ELF-1 (cell line): Measurements from ENCODE around the gene ABCB8.
"Not testable (repeated sequence)": the region's sequence is repeated elsewhere in the genome, so short reads cannot be mapped to it uniquely, and the experiment has no call there.

Experiments used
- DNase-seq: peaks from one replicate; pipeline ENCODE4 v3.0.0-alpha.2; 2016; ENCODE audit warnings: low read depth, low spot score

ABCB8 gene

DNA sequence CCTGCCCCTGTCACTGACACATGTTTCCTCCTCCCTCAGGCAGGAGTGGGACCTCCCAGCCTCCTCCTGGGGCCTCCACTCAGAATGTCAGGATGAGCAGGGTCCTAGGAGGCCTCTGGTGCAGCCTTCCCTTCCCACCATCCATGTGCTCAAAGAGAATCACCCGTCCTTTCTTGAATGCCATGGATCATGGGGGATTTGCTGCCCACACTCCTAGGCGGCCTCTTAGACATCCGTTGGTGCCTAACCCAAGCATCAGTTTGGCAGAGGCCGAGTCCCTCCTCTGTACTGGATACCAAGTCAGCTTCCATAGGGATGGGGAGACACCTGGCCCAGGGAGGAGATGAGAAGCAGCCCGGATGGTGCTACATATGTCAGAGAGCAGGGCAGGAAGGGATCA is 30.4 kb upstream of the ABCB8 start:
- no peak for DNase-seq

DNA sequence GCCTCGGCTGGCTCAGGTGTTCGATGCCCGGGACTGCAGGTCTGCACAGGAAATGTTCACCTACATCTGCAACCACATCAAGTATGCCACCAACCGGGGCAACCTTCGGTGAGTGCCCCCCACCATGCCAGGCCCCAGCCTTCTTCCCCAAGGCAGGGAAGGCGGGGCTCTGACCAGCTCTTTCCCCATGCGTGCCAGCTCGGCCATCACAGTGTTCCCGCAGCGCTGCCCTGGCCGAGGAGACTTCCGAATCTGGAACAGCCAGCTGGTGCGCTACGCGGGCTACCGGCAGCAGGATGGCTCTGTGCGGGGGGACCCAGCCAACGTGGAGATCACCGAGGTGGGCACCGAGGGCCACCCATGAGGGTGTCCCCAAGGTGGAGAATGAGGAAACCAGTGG is 29.9 kb upstream of the ABCB8 start:
- no peak for DNase-seq

DNA sequence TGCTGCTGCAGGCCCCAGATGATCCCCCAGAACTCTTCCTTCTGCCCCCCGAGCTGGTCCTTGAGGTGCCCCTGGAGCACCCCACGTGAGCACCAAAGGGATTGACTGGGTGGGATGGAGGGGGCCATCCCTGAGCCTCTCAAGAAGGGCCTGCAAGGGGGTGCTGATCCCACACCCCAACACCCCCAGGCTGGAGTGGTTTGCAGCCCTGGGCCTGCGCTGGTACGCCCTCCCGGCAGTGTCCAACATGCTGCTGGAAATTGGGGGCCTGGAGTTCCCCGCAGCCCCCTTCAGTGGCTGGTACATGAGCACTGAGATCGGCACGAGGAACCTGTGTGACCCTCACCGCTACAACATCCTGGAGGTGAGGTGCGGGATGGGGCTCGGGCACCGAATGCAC is 29.2 kb upstream of the ABCB8 start:
- no peak for DNase-seq

DNA sequence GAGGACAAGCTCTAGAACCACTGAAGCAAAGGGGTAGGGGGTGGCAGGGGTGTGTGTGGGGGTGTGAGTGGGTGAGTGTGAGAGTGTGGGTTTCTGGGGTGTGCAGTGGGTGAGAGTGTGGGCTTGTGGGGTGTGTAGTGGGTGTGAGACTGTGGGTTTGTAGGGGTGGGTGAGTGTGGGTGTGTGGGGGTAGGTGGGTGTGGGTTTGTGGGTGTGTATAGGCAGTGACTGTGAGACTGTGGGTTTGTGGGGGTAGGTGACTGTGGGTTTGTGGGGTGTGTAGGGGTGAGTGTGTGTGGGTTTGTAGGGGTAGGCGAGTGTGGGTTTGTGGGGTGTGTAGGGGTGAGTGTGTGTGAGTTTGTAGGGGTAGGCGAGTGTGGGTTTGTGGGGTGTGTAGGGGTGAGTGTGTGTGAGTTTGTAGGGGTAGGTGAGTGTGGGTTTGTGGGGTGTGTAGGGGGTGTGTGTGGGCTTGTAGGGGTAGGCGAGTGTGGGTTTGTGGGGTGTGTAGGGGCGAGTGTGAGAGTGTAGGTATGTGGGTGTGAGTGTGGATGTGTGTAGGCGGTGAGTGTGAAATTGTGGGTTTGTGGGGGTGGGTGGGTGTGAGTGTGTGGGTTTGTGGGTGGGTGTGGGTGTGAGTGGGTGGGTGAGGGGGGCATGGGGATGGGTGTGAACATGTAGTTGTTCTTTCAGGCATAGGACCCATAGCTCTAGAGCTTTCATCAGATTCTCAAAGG is 28.6 kb upstream of the ABCB8 start:
- DNase-seq = no peak

DNA sequence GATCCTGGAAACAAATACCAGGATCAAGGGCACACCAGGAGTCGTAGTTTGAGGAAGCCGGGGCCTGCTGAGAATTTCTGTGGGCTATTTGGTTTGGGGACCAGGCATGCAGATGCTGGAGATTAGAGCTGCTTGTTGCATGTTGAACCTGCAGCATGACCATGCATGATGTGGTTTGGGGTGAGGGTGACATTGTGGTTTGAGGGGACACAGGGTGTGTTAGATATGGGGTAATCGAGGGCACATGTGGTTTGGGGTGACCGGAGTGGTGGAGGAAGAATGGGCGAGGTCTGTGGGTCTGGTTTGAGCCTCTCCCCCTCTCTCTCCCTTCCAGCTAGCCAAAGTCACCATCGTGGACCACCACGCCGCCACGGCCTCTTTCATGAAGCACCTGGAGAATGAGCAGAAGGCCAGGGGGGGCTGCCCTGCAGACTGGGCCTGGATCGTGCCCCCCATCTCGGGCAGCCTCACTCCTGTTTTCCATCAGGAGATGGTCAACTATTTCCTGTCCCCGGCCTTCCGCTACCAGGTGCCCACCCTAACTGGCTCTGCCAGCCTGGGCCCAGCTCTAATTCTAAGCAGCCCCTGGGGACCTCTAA is 27.3 kb upstream of the ABCB8 start:
- no peak for DNase-seq

DNA sequence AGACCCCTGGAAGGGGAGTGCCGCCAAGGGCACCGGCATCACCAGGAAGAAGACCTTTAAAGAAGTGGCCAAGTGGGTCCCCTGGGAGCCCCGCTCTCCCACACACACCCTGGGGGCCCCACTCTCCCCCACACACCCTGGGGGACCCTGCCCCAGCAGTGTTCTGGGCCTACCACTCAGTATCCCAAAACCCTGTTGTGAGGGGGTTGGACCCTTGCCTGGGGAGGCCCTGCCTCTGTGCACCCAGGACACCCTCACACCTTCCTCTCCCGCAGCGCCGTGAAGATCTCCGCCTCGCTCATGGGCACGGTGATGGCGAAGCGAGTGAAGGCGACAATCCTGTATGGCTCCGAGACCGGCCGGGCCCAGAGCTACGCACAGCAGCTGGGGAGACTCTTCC is 26.7 kb upstream of the ABCB8 start:
- no peak for DNase-seq

DNA sequence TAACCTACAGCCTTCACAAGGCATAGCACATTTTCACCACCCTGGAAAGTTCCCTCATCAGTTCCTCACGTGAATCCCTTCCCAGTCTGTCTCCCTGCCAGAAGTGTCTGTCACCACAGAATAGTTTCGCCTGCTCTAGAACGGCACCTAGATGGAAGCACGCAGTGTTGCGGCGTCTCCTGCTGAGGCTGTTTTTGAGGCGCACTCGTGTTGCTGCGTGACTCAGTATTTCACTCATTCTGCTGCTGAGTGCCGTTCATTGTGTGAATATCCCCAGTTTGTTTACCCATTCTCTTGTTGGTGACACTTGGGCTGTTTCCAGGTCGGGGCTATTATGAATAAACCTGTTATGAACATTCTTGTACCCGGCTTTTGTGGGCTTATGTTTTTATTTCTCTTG is 24.7 kb upstream of the ABCB8 start:
- DNase-seq = no peak

DNA sequence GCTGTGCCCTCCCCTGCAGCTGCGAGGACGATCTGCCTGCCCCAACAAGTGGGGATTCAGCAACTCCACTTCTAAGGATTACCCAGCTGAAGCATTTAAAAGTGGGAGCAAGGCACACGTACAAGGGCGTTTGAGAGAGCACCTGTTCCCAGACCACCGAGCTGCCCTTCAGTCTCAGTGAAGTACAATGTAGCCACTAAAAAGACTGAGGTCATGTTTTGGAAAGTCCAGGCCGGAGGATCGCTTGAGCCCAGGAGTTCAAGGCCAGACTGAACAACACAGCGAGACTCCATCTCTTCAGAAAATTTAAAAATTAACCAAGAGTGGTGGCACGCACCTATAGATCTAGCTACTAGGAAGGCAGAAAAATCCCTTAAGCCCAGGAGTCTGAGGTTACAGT is 22.7 kb upstream of the ABCB8 start:
- no peak for DNase-seq

DNA sequence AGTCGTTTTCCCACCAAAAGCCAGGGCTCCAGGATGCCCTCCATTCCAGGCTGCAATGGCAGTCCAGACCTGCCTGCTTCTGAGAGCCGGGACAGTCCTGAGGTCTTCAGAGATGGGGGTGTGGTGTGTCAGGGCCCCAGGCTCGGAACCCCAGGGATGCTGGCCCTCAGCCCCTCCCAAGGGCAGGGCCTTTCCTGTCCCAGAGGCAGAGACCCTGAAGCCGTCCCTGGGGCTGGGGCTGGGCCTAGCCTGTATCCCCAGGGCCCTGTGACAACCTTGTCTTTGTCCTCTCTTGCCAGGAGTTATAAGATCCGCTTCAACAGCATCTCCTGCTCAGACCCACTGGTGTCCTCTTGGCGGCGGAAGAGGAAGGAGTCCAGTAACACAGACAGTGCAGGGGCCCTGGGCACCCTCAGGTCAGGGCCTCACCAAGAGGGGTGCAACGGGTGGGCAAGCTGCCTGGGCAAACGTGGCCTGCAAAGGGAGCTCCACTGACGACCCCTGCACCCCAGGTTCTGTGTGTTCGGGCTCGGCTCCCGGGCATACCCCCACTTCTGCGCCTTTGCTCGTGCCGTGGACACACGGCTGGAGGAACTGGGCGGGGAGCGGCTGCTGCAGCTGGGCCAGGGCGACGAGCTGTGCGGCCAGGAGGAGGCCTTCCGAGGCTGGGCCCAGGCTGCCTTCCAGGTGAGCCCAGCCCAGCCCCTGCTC is 21.5 kb upstream of the ABCB8 start:
- DNase-seq = no peak

DNA sequence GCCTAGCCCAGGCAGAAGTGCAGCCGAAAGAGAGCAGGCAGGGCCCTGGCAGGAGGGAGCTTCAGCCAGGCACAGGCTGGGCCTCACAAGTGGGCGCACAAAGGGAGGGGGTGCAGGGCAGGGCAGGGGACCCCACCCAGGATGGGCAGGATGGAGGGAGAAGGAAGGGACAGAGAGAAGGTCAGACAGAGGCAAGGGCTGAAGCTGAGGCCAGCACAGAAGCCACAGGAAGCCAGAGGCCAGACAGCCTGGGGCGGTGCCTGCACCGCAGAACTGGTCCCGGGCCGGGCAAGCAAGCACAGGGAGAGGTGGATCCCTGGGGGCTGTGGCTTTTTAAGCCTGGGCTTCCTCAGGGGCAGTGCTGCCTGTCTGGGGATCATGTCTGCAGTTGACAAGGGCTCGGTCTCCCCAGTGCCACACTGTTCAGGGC is 20.8 kb upstream of the ABCB8 start:
- DNase-seq = peak; percentile 81

DNA sequence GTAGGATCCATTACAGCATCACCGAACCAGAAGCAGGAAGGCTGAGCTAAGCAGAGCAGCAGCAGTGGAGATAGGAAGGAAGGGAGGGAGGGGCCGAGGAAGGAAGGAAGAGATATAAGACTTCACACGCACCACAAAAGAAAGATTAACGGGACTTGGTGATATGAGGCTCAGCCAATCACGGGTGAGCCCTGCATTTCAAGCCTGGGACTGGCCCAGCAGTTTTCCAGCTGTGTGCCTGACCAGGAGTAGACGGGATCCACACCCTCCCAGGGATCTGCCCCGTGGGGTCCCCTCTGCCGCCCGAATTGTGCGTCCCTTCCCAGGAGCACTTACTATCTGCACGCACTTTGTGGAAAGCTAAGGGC is 20.1 kb upstream of the ABCB8 start:
- DNase-seq = peak; percentile 72

DNA sequence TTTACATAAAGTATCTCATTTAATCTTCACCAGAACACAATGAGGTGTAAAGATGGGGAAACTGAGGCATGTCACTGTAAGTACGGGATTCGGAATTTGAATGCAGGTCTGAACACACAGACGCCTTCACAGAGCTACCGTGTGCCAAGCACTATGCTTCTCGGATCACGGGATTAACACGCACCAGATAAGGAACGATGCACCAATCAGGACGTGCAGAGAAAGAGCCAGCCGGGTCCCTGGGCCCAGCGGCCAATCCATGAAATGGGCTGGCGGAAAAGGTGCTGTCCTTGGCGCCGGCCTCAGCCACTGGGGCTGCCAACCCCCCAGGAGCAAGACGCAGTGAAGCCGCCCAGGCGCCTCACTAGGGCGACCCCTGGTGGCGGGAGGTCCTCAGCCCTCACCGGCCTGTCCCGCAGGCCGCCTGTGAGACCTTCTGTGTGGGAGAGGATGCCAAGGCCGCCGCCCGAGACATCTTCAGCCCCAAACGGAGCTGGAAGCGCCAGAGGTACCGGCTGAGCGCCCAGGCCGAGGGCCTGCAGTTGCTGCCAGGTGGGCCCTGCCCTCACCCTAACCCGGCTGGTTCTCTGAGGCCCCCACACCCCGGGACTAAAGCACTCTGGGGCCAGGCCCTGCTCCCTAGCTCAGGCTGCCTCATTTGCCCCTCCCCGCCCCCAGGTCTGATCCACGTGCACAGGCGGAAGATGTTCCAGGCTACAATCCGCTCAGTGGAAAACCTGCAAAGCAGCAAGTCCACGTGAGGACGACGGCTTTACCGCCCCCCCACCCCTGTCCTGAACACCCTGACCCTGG is 19.5 kb upstream of the ABCB8 start:
- peak; percentile 96 for DNase-seq

DNA sequence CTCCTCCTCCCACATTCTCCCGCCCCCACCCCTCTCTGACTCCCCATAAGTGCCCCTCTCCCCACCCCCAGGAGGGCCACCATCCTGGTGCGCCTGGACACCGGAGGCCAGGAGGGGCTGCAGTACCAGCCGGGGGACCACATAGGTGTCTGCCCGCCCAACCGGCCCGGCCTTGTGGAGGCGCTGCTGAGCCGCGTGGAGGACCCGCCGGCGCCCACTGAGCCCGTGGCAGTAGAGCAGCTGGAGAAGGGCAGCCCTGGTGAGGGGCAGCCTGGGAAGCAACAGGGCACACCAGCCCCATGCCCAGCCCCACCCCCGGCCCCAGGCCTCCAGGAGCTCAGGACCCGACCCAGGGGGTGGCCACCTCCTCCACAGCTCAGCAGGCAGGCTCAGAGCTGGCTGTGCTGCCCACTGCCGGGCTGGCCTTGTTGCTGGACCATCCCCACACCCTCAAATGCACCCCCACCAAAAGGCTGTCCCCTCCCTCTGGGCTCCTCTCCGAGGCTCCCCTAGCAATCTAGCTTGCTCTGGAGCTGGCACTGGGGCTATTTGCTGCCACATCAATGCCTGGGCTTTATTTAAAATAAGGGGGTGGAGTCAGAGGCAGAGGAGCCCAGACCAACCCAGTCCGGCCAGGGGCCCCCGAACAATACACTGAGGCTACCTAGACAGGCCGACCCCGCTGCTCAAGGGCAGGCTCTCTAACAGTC is 18.8 kb upstream of the ABCB8 start:
- DNase-seq = peak; percentile 60

DNA sequence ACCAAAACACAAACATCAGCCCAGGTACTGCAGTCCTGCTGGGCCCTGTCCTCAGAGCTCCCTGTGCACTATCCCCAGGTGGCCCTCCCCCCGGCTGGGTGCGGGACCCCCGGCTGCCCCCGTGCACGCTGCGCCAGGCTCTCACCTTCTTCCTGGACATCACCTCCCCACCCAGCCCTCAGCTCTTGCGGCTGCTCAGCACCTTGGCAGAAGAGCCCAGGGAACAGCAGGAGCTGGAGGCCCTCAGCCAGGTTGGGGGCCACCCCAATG is 18.3 kb upstream of the ABCB8 start:
- DNase-seq = no peak

DNA sequence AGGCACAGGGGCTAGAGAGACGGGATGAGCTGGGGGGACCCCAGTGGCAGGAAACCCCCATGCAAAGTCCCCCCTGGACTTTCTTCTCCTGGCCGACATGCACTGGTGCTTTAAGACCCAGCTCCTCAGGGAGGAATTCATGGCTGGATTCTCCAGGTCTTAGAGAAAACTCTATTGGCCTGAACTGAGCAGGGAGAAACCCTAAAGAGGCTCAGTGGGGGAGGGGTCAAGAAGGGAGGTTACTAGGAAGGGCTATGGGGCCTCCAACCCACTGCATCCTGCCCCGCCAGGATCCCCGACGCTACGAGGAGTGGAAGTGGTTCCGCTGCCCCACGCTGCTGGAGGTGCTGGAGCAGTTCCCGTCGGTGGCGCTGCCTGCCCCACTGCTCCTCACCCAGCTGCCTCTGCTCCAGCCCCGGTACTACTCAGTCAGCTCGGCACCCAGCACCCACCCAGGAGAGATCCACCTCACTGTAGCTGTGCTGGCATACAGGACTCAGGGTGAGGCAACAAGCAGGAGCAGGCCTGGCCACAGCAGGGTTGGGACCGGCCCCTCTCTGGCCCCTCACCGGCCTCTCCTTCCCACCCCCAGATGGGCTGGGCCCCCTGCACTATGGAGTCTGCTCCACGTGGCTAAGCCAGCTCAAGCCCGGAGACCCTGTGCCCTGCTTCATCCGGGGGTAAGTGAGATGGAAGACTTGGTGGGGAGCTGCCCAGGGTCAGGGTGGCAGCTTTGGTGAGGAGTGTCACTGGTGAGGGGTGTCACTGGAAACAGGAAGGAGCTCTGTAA is 17.7 kb upstream of the ABCB8 start:
- peak; percentile 77 for DNase-seq

DNA sequence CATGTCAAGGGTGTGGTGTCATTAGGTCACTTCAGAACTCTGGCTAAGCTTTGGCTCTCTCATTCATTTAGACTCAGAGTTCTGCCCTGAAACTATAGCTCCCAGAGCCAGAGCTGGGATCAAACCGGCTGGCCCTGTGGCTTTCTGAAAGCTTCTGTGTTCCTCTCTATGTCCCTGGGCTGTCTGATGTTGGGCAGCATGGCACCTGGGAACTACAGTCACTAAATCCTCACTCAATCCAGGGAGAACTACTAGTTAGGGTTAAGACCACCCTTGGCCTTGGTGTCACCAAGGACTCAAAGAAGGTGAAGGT is 17.2 kb upstream of the ABCB8 start:
- DNase-seq = no peak

DNA sequence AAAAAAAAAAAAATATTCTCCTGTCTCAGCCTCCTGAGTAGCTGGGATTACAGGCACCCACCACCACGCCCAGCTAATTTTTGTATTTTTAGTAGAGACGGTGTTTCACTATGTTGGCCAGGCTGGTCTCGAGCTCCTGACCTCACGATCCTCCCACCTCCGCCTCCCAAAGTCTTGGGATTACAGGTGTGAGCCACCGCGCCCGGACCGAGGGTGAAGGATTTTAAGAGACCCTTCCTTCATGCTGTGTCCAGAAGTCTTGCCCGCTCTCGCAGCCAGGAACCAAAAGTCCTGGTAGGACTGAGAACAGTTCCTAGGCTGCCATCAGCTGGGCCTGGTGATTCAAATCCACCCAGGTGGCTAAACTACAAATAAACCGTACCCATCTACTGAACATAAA is 16.6 kb upstream of the ABCB8 start:
- DNase-seq = not testable (repeated sequence)

DNA sequence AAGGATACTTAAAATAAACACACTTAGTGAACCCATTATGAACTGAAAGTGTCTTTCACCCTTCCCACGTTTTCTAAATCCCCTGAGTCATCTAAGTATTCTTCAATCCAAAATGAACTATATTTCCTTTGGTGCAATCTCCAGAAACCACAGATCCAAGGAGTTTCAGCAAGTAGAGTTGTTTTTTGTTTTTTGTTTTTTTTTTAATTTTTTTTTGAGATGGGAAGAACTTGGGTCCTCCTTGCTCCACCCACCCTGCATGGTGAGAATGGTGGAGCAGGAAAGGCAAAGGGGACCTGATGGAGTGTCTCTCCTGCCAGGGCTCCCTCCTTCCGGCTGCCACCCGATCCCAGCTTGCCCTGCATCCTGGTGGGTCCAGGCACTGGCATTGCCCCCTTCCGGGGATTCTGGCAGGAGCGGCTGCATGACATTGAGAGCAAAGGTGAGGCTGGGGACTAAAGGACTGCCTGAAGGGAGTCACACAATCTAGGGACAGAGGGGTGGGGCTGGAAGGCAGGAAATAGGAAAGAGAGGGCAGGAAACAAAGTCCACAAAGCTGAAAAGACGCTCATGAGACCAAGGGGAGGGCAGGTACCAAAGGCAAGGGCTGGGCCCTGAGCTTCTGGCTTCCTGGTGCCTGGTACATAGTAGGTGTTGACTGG is 16.1 kb upstream of the ABCB8 start:
- no peak for DNase-seq

DNA sequence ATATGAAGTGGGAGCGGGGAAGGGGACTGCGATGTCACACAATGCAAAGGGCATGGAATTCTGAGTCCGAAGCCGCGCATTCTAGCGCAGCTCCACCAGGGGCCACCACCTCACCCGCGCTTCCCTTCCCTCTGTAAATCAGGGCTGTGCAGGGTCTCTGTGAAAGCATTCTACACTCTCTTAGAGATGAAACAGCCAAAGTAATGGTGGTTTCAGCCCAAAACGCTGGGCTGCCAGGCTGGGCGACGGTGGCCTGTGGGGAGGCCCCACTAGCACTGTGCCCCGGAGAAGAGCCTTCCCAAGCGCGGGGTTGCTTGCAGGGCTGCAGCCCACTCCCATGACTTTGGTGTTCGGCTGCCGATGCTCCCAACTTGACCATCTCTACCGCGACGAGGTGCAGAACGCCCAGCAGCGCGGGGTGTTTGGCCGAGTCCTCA is 15.3 kb upstream of the ABCB8 start:
- peak; percentile 89 for DNase-seq

DNA sequence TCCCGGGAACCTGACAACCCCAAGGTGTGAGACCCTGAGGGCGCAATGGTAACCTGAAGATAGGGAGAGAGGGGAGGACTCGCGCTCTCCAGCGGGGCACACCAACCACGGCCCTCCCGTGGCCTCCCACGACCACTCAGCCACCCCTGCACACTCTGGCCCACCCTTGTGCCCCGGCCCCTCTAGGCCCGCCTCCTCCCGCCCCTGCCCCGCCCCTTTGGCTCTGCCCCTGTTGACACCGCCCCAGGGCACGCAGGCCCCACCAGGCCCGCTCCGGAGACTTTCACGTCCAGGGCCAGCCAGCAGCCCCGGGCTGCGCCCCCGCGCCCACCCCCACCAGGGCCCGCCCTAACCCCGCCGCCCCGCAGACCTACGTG is 14.9 kb upstream of the ABCB8 start:
- DNase-seq = no peak
